K562 (cell line): ENCODE data around the gene HSD3B7. TPM values are rescaled to one million over a fixed set of nuclear protein-coding genes. Genes with fewer than 3 reads are reported as not detected.

Experiments
- E2F1 ChIP-seq: sonication (generic); formaldehyde crosslinking; IDR thresholded peaks from 2 replicates; pipeline ENCODE4 v1.8.1; 2023; ENCODE audit warnings: mild to moderate bottlenecking, missing genetic modification reagents, moderate library complexity
- HDAC2 ChIP-seq: fragments of 450-650 bp; IDR thresholded peaks from 2 replicates; pipeline ENCODE4 v1.6.1; 2016; ENCODE audit warnings: mild to moderate bottlenecking
- HES1 ChIP-seq: fragments of 450-650 bp; IDR thresholded peaks from 2 replicates; pipeline ENCODE4 v1.6.1; 2016; ENCODE audit warnings: low read depth, mild to moderate bottlenecking, moderate library complexity
- KDM2B ChIP-seq: fragments of 250-450 bp; sonication (Bioruptor Pico); IDR thresholded peaks from 2 replicates; pipeline ENCODE4 v1.8.0; 2021; ENCODE audit warnings: mild to moderate bottlenecking, moderate library complexity
- MTA3 ChIP-seq: fragments of 450-650 bp; formaldehyde crosslinking; IDR thresholded peaks from 2 replicates; pipeline ENCODE4 v1.6.1; 2017; ENCODE audit warnings: mild to moderate bottlenecking, borderline replicate concordance
- MYC ChIP-seq, 2 experiments: fragments of 250-450 bp in 1 of 2; sonication (Bioruptor Pico) in 1 of 2; IDR thresholded peaks; 2 replicates each; pipeline versions ENCODE4 v1.5.1 to v1.6.1; 2012 to 2021; ENCODE audit warnings: low read depth in 2 of 2, borderline replicate concordance in 1 of 2, improper control_type of control experiment in 1 of 2, low read length in 1 of 2, mild to moderate bottlenecking in 1 of 2, moderate library complexity in 1 of 2
- NEUROD1 ChIP-seq: fragments of 150-350 bp; IDR thresholded peaks from 2 replicates; pipeline ENCODE4 v1.6.1; 2014; ENCODE audit warnings: borderline replicate concordance, low read length, low read depth; ENCODE audit not compliant: partially characterized antibody
- NR2F6 ChIP-seq: fragments of 450-650 bp; formaldehyde crosslinking; IDR thresholded peaks from 2 replicates; pipeline ENCODE4 v1.4.0; 2020; ENCODE audit warnings: mild to moderate bottlenecking
- PREB ChIP-seq: sonication (generic); formaldehyde crosslinking; IDR thresholded peaks from 2 replicates; pipeline ENCODE4 v1.8.1; 2023; ENCODE audit warnings: mild to moderate bottlenecking, missing genetic modification reagents
- SIRT6 ChIP-seq: IDR thresholded peaks from one replicate; pipeline ENCODE4 v1.6.1; 2012; ENCODE audit warnings: low read depth, mild to moderate bottlenecking, control low read depth, inconsistent platforms, low read length, moderate library complexity
- TCF7 ChIP-seq: sonication (generic); IDR thresholded peaks from 2 replicates; pipeline ENCODE4 v1.6.1; 2016; ENCODE audit warnings: antibody characterized with exemption, borderline replicate concordance
- ZFP36 ChIP-seq: fragments of 150-350 bp; IDR thresholded peaks from 2 replicates; pipeline ENCODE4 v1.6.1; 2018; ENCODE audit warnings: low read length, low read depth; ENCODE audit not compliant: partially characterized antibody
- ZNF609 ChIP-seq: sonication (generic); formaldehyde crosslinking; IDR thresholded peaks from 2 replicates; pipeline ENCODE4 v1.8.1; 2023; ENCODE audit warnings: missing genetic modification reagents, mild to moderate bottlenecking, borderline replicate concordance
- ZNF740 ChIP-seq, 3 experiments: fragments of 200-800 bp in 1 of 3; sonication (Bioruptor generic) in 1 of 3; sonication (generic) in 1 of 3; formaldehyde crosslinking in 1 of 3; IDR thresholded peaks; 2 replicates each; pipeline versions ENCODE4 v1.6.1 to v1.8.0; 2016 to 2022; ENCODE audit warnings: mild to moderate bottlenecking in 2 of 3, missing compliant biosample characterization in 2 of 3, missing genetic modification characterization in 2 of 3, missing genetic modification reagents in 1 of 3
- polyA plus RNA-seq, 8 experiments: library from polyadenylated mRNA; depleted of rRNA in 4 of 8; stranded (reverse) in 5 of 8; unstranded in 3 of 8; fragments of >200 nt; fragmentation: Nextera tagmentation in 2 of 8; fragmentation: Illumina TruSeq in 1 of 8; extraction: Ambion mirVana in 2 of 8; extraction: Trizol in 1 of 8; gene quantifications; 2 replicates each; pipeline versions ENCODE4 v1.2.1 to v1.2.3, GENCODE V29; 2011 to 2014; ENCODE audit warnings: inconsistent platforms in 1 of 8, missing spikeins in 1 of 8
- total RNA-seq, 7 experiments: library from RNA; depleted of rRNA in 6 of 7; stranded (reverse); fragments of >200 nt in 6 of 7; fragmentation: Illumina TruSeq in 2 of 7; extraction: Trizol in 2 of 7; gene quantifications; 2 replicates each; pipeline versions ENCODE4 v1.2.1 to v1.2.3, GENCODE V29; 2011 to 2021; ENCODE audit warnings: low replicate concordance in 1 of 7

Gene HSD3B7
- total and polyA plus RNA-seq, 9 of the 15 experiments (the other 6 are each of a cell fraction or from before 2014, with no cell fraction given) = 5.4 to 49.1 (median 23.0) TPM

GRCh38 chr16:30941600-30942425 is 43.2 kb upstream of the HSD3B7 start (continued):
- TF ChIP-seq E2F1 (CRISPR knock-in tag) (no peak), HES1 (no peak), HDAC2 (no peak), SIRT6 (no peak), KDM2B (CRISPR knock-in tag) (no peak), ZNF609 (CRISPR knock-in tag) (peak; percentile 70; the same call in 1 of the 2 replicates), MYC (IDR thresholded peaks at IDR 0.05; ENCODE audit: low read depth, low read length) (no peak; the same call in 1 of the 2 replicates), MYC (CRISPR knock-in tag; IDR thresholded peaks at IDR 0.05; ENCODE audit: borderline replicate concordance, low read depth) (no peak), NR2F6 (CRISPR knock-in tag) (no peak), TCF7 (0 out of 2 replicates have a peak, but pooled peaks have one; percentile 11), ZNF740 (CRISPR knock-in tag; IDR thresholded peaks at IDR 0.05) (peak; percentile 95), ZNF740 (tag; IDR thresholded peaks at IDR 0.05) (peak in 1 of 2 experiments; percentile 75; a peak in 2 of 4 replicates), ZFP36 (peak; percentile 13), PREB (no peak), NEUROD1 (no peak), MTA3 (peak; percentile 37; the same call in 1 of the 2 replicates)
